C4-2B (cell line): ENCODE results near the gene NTF3.

ENCODE experiments used
- CTCF ChIP-seq: fragments of 450-650 bp; conservative IDR thresholded peaks from 2 replicates; pipeline ENCODE4 v1.5.1; 2017; ENCODE audit warnings: mild to moderate bottlenecking
- ZFX ChIP-seq: fragments of 450-650 bp; IDR thresholded peaks from 2 replicates; pipeline ENCODE4 v1.6.1; 2017

- TF ChIP-seq CTCF (no peak), ZFX (no peak)
Measured at GRCh38 chr12:5488626-5488955, 56.7 kb downstream of the NTF3 start.
